Body of pancreas (tissue), 4 donors: Measurements from ENCODE around the gene C19orf47.

Experiments
- CTCF ChIP-seq, 7 experiments: fragments of 450-650 bp in 4 of 7; fragments of 200-600 bp in 3 of 7; sonication (generic) in 3 of 7; IDR thresholded peaks; one replicate each; pipeline ENCODE4 v1.5.1; 2016 to 2019; ENCODE audit warnings: antibody characterized with exemption in 7 of 7
- POLR2A ChIP-seq, 3 donors: fragments of 450-650 bp; IDR thresholded peaks; one replicate each; pipeline ENCODE4 v1.6.1; 2016; ENCODE audit warnings: antibody characterized with exemption in 3 of 3, mild to moderate bottlenecking in 2 of 3

DNA sequence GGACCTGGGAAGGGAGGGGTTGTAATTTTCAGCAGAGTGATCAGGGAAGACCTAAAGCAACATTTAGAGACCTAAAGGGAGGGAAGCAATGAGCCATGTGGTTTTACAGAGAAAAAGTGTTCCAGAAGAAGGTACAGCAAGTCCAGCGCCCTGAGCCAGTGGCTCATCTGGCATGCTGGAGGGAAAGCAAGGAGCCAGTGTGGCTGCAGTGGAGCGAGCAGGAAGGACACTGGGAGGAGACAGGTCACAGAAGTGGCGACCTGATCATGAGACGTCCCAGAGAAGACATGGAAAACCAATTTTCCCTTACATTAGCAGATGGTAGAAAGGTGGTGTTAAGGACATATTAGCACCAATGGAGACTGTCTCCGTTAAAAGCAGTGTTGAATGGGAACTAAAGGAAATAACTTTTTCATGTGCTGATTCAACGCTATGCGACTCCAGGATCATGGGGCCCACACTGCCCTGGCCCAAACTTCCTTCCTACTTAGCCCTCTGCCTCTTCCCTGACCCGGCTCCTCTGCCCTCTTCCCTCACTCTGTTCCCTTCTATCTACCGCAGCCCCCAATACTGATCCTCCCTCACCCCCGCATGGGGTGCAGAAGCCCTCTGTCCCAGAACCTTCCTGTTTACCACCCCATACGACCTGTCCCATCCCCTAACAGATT is 5.4 kb downstream of the C19orf47 start:
- TF ChIP-seq CTCF (IDR thresholded peaks at IDR 0.05) (no peak), POLR2A (IDR thresholded peaks at IDR 0.05) (no peak)
